ENCODE data around the gene CABP7. TPM values are rescaled to one million over a fixed set of nuclear protein-coding genes. Genes with fewer than 3 reads are reported as not detected.

Gene CABP7
- total and polyA plus RNA-seq, 2 donors (not counting 3 experiments of a cell fraction or from before 2014, with no cell fraction given) = not detected

GRCh38 chr22:29727131-29727523, 7.3 kb downstream of the CABP7 start:
- FAIRE-seq = peak; percentile 38
- dilution Hi-C loops (cut with MboI; ENCODE audit: extremely low pct_ligation_motif_present, low sequenced_read_pairs) = no loop called here
- Histone ChIP-seq H3K9me1 (replicated peaks; ENCODE audit: control insufficient read depth, extremely low read depth, insufficient read depth, low read length) (no peaks in the 10 kb centered on the region), H2AFZ (ENCODE audit: low read depth, low read length) (no peak overlapping the region), H3K4me3 (replicated peaks in 1 of 3; ENCODE audit: insufficient read depth in 1 of 3, low read depth in 1 of 3, low read length in 3 of 3) (no peak overlapping the region), H3K9me3 (replicated peaks; ENCODE audit: control insufficient read depth, insufficient read depth, low read length) (no peaks in the 10 kb centered on the region), H3K27me3 (ENCODE audit: control insufficient read depth in 2 of 2, insufficient read depth in 2 of 2, low read length in 2 of 2) (no peaks in the 10 kb centered on the region), H3K27ac (ENCODE audit: insufficient read depth, low read depth, low read length) (no peak overlapping the region), H3K36me3 (ENCODE audit: control insufficient read depth in 2 of 2, extremely low read depth in 1 of 2, insufficient read depth in 2 of 2, low read length in 2 of 2) (peaks cover 0 to 2% of the 10 kb centered on the region in 2 experiments), H3K4me1 (ENCODE audit: control insufficient read depth, extremely low read depth, insufficient read depth, low read length) (no peaks in the 10 kb centered on the region), H4K20me1 (replicated peaks; ENCODE audit: control insufficient read depth, extremely low read depth, insufficient read depth, low read length) (no peaks in the 10 kb centered on the region), H3K4me2 (ENCODE audit: insufficient read depth, low read length) (no peak overlapping the region), H3K79me2 (ENCODE audit: control insufficient read depth, insufficient read depth, low read length) (no peaks in the 10 kb centered on the region), H3K9ac (replicated peaks; ENCODE audit: extremely low read depth, insufficient read depth, low read length) (no peak overlapping the region)
- ChIA-PET CTCF (interaction anchor here (0.6 to 2.2 kb wide), 7 partner anchors 91 to 362 kb away, joined by 3 to 26 read pairs (median 4); no protein-coding TSS in a partner anchor), POLR2A (no interaction called here)
- no TSS peak for BruUV-seq (replicated peaks)
- TF ChIP-seq FOS (IDR thresholded peaks at IDR 0.05; ENCODE audit: borderline replicate concordance, insufficient read depth, low read length) = no peak
- no peak for TF ChIP-seq POLR2A (IDR thresholded peaks at IDR 0.05; ENCODE audit: low read depth, low read length)
- no peak for TF ChIP-seq MAX (IDR thresholded peaks at IDR 0.05; ENCODE audit: insufficient read depth, insufficient read length)
- peak in 1 of 2 donors; percentile 69 for TF ChIP-seq CTCF (IDR thresholded peaks at IDR 0.05; ENCODE audit: extremely low read depth in 1 of 2, insufficient read depth in 1 of 2, low read depth in 1 of 2, low read length in 2 of 2)
- TF ChIP-seq GATA2 (IDR thresholded peaks at IDR 0.05; ENCODE audit: insufficient read depth, insufficient read length, low read depth, low read length) = no peak
- peak; percentile 10 for DNase-seq (ENCODE audit: low read depth, low spot score)
- intact Hi-C loops (cut with micrococcal nuclease) = loop anchor here (1.0 to 5.0 kb wide), 2 partner anchors 280 to 362 kb away; no protein-coding TSS in a partner anchor

GRCh38 chr22:29729161-29729560, 9.4 kb downstream of the CABP7 start:
- H2AFZ ChIP-seq (ENCODE audit: low read depth, low read length) = no peak overlapping the region
- no TSS peak for BruUV-seq (replicated peaks)
- H4K20me1 ChIP-seq (replicated peaks; ENCODE audit: control insufficient read depth, extremely low read depth, insufficient read depth, low read length) = no peaks in the 10 kb centered on the region
- no peak overlapping the region for H3K27ac ChIP-seq (ENCODE audit: insufficient read depth, low read depth, low read length)
- ChIA-PET CTCF (no interaction called here), POLR2A (no interaction called here)
- H3K4me3 ChIP-seq (replicated peaks in 1 of 3; ENCODE audit: insufficient read depth in 1 of 3, low read depth in 1 of 3, low read length in 3 of 3) = no peak overlapping the region
- no peaks in the 10 kb centered on the region for H3K4me1 ChIP-seq (ENCODE audit: control insufficient read depth, extremely low read depth, insufficient read depth, low read length)
- H3K27me3 ChIP-seq (ENCODE audit: control insufficient read depth in 2 of 2, insufficient read depth in 2 of 2, low read length in 2 of 2) = no peaks in the 10 kb centered on the region
- peaks cover 0 to 2% of the 10 kb centered on the region in 2 experiments for H3K36me3 ChIP-seq (ENCODE audit: control insufficient read depth in 2 of 2, extremely low read depth in 1 of 2, insufficient read depth in 2 of 2, low read length in 2 of 2)
- FAIRE-seq (no peak), DNase-seq (ENCODE audit: low read depth, low spot score) (no peak)
- no peaks in the 10 kb centered on the region for H3K79me2 ChIP-seq (ENCODE audit: control insufficient read depth, insufficient read depth, low read length)
- no peaks in the 10 kb centered on the region for H3K9me1 ChIP-seq (replicated peaks; ENCODE audit: control insufficient read depth, extremely low read depth, insufficient read depth, low read length)
- no peak overlapping the region for H3K4me2 ChIP-seq (ENCODE audit: insufficient read depth, low read length)
- intact Hi-C loops (cut with micrococcal nuclease) (loop anchor here (5.0 kb wide), 1 partner anchor 278 kb away; no protein-coding TSS in a partner anchor), dilution Hi-C loops (cut with MboI; ENCODE audit: extremely low pct_ligation_motif_present, low sequenced_read_pairs) (no loop called here)
- TF ChIP-seq JUN (IDR thresholded peaks at IDR 0.05; ENCODE audit: borderline replicate concordance, insufficient read depth, insufficient read length, low read depth) (no peak), MAX (IDR thresholded peaks at IDR 0.05; ENCODE audit: insufficient read depth, insufficient read length) (no peak), POLR2AphosphoS5 (IDR thresholded peaks at IDR 0.05; ENCODE audit: insufficient read depth, low read depth, low read length) (no peak), EZH2 (IDR thresholded peaks at IDR 0.05; ENCODE audit: borderline replicate concordance, low read depth, low read length, severe bottlenecking) (no peak), CTCF (IDR thresholded peaks at IDR 0.05; ENCODE audit: extremely low read depth in 1 of 2, insufficient read depth in 1 of 2, low read depth in 1 of 2, low read length in 2 of 2) (no peak), POLR2A (IDR thresholded peaks at IDR 0.05; ENCODE audit: low read depth, low read length) (no peak)
- no peak overlapping the region for H3K9ac ChIP-seq (replicated peaks; ENCODE audit: extremely low read depth, insufficient read depth, low read length)
- H3K9me3 ChIP-seq (replicated peaks; ENCODE audit: control insufficient read depth, insufficient read depth, low read length) = no peaks in the 10 kb centered on the region

Measured in endothelial cell of umbilical vein (primary cell).